Endodermal cell (in vitro differentiated cells): ENCODE data around the gene ABCC6. TPM values are rescaled to one million over a fixed set of nuclear protein-coding genes. Genes with fewer than 3 reads are reported as not detected.

Source experiments
- DNase-seq: peaks from one replicate; pipeline ENCODE4 v3.0.0-alpha.2; 2017
- H3K27ac ChIP-seq: 2 replicates; pipeline ENCODE4 v1.5.1; 2013; ENCODE audit warnings: mild to moderate bottlenecking, low read depth, low read length, moderate library complexity
- H3K27me3 ChIP-seq: 2 replicates; pipeline ENCODE4 v1.6.1; 2013; ENCODE audit warnings: mild to moderate bottlenecking, low read length, moderate library complexity; ENCODE audit not compliant: insufficient read depth, control insufficient read depth, poor library complexity, severe bottlenecking
- H3K36me3 ChIP-seq: 2 replicates; pipeline ENCODE4 v1.7.0; 2013; ENCODE audit warnings: mild to moderate bottlenecking, low read length, moderate library complexity; ENCODE audit not compliant: control insufficient read depth, insufficient read depth
- H3K4me1 ChIP-seq: one replicate; pipeline ENCODE4 v1.7.0; 2013; ENCODE audit warnings: low read length; ENCODE audit not compliant: control insufficient read depth, insufficient read depth
- H3K4me3 ChIP-seq: 2 replicates; pipeline ENCODE4 v1.5.1; 2013; ENCODE audit warnings: mild to moderate bottlenecking, low read length, moderate library complexity
- H3K9ac ChIP-seq: 2 replicates; pipeline ENCODE4 v1.6.1; 2013; ENCODE audit warnings: mild to moderate bottlenecking, low read length, moderate library complexity; ENCODE audit not compliant: poor library complexity, severe bottlenecking; ENCODE audit errors: extremely low read depth
- H3K9me3 ChIP-seq: 2 replicates; pipeline ENCODE4 v1.6.1; 2013; ENCODE audit warnings: mild to moderate bottlenecking, low read length, moderate library complexity; ENCODE audit not compliant: control insufficient read depth
- H3K27ac Mint-ChIP-seq: 2 replicates; pipeline ENCODE4 v1.8.0; 2020; ENCODE audit warnings: mixed read lengths
- H3K27me3 Mint-ChIP-seq: 2 replicates; pipeline ENCODE4 v1.8.0; 2021; ENCODE audit warnings: mild to moderate bottlenecking, mixed read lengths; ENCODE audit not compliant: insufficient read depth
- H3K36me3 Mint-ChIP-seq: 2 replicates; pipeline ENCODE4 v1.8.0; 2020; ENCODE audit warnings: low read depth, mixed read lengths
- H3K4me1 Mint-ChIP-seq: 2 replicates; pipeline ENCODE4 v1.8.0; 2020; ENCODE audit warnings: mixed read lengths
- H3K4me3 Mint-ChIP-seq: 2 replicates; pipeline ENCODE4 v1.8.0; 2020; ENCODE audit warnings: mild to moderate bottlenecking, moderate library complexity, mixed read lengths
- H3K9me3 Mint-ChIP-seq: 2 replicates; pipeline ENCODE4 v1.8.0; 2020; ENCODE audit warnings: mild to moderate bottlenecking, mixed read lengths
- CTCF ChIP-seq: fragments of 200-600 bp; sonication (generic); conservative IDR thresholded peaks from 2 replicates; pipeline ENCODE4 v1.5.0; 2021; ENCODE audit warnings: antibody characterized with exemption, mild to moderate bottlenecking
- WGBS, 2 experiments: methylation state at CpG; one replicate each; pipeline versions ENCODE4 v1.1.5 to v1.1.7; 2013; ENCODE audit warnings: missing lambda C conversion rate in 2 of 2, mixed read lengths in 1 of 2; ENCODE audit not compliant: insufficient coverage in 1 of 2, insufficient read length in 1 of 2; 5-methylcytosine and 5-hydroxymethylcytosine counted together
- total RNA-seq, 2 donors: library from RNA; stranded (reverse); fragmentation: NEBNext Ultra II Directional in 1 of 2; extraction: Animal tissue kit (Norgen Biotek cat#: 25700) in 1 of 2; gene quantifications; 2 replicates in 1 of 2; 3 replicates in 1 of 2; pipeline ENCODE4 v1.2.1, GENCODE V29; 2021

ABCC6 gene
- total RNA-seq, 2 donors from 2014 or later, result 6.5 to 7.8 TPM

- Histone ChIP-seq H3K27ac (no peak overlapping the region), H3K4me3 (no peak overlapping the region), H3K9ac (no peak overlapping the region), H3K9me3 (no peaks in the 10 kb centered on the region), H3K4me1 (no peaks in the 10 kb centered on the region), H3K27me3 (no peaks in the 10 kb centered on the region), H3K36me3 (no peaks in the 10 kb centered on the region)
- no peak for TF ChIP-seq CTCF
- Mint-ChIP-seq H3K4me3 (no peak overlapping the region), H3K27me3 (no peaks in the 10 kb centered on the region), H3K27ac (no peak overlapping the region), H3K9me3 (no peaks in the 10 kb centered on the region), H3K4me1 (peaks cover 3% of the 10 kb centered on the region), H3K36me3 (no peaks in the 10 kb centered on the region)
- DNase-seq, result peak; percentile 50
- WGBS, 2 experiments, result 86 to 100% methylated on average over 3 to 15 of the region's 17 CpGs
Observed at GRCh38 chr16:16197966-16198365, 25.3 kb downstream of the ABCC6 start.

- no peak for DNase-seq
- no peak for TF ChIP-seq CTCF
- Histone ChIP-seq H3K9me3 (no peaks in the 10 kb centered on the region), H3K9ac (no peak overlapping the region), H3K36me3 (no peaks in the 10 kb centered on the region), H3K27ac (no peak overlapping the region), H3K4me1 (no peaks in the 10 kb centered on the region), H3K4me3 (no peak overlapping the region), H3K27me3 (no peaks in the 10 kb centered on the region)
- Mint-ChIP-seq H3K27ac (no peak overlapping the region), H3K36me3 (no peaks in the 10 kb centered on the region), H3K9me3 (no peaks in the 10 kb centered on the region), H3K4me3 (no peak overlapping the region), H3K27me3 (no peaks in the 10 kb centered on the region), H3K4me1 (peaks cover 8% of the 10 kb centered on the region)
- 68 to 72% methylated on average over 3 of the region's 3 CpGs for WGBS, 2 experiments
Observed at GRCh38 chr16:16197331-16197730, 26.0 kb downstream of the ABCC6 start.

- 89 to 92% methylated on average over 2 to 3 of the region's 3 CpGs for WGBS, 2 experiments
- H3K9me3 Mint-ChIP-seq, result no peaks in the 10 kb centered on the region
- no peak overlapping the region for H3K27ac Mint-ChIP-seq
- H3K4me1 ChIP-seq, result peaks cover 3% of the 10 kb centered on the region
- H3K4me1 Mint-ChIP-seq, result peaks cover 14% of the 10 kb centered on the region
- no peak for DNase-seq
- no peak overlapping the region for H3K4me3 Mint-ChIP-seq
- no peak for TF ChIP-seq CTCF
- H3K9ac ChIP-seq, result no peak overlapping the region
- no peak overlapping the region for H3K4me3 ChIP-seq
- H3K27ac ChIP-seq, result no peak overlapping the region
- no peaks in the 10 kb centered on the region for H3K27me3 Mint-ChIP-seq
- no peaks in the 10 kb centered on the region for H3K9me3 ChIP-seq
- H3K27me3 ChIP-seq, result no peaks in the 10 kb centered on the region
- H3K36me3 Mint-ChIP-seq, result no peaks in the 10 kb centered on the region
- no peaks in the 10 kb centered on the region for H3K36me3 ChIP-seq
Observed at GRCh38 chr16:16196099-16196498, 27.2 kb downstream of the ABCC6 start.
